SW480 (cell line): ENCODE data around the gene ASMTL.

Source experiments
- DNase-seq: peaks from one replicate; pipeline ENCODE4 v3.0.0-alpha.2; 2016; ENCODE audit warnings: low spot score

ASMTL gene

GRCh38 chrX:1403228-1403627 is 49.5 kb downstream of the ASMTL start:
- no peak for DNase-seq

DNA sequence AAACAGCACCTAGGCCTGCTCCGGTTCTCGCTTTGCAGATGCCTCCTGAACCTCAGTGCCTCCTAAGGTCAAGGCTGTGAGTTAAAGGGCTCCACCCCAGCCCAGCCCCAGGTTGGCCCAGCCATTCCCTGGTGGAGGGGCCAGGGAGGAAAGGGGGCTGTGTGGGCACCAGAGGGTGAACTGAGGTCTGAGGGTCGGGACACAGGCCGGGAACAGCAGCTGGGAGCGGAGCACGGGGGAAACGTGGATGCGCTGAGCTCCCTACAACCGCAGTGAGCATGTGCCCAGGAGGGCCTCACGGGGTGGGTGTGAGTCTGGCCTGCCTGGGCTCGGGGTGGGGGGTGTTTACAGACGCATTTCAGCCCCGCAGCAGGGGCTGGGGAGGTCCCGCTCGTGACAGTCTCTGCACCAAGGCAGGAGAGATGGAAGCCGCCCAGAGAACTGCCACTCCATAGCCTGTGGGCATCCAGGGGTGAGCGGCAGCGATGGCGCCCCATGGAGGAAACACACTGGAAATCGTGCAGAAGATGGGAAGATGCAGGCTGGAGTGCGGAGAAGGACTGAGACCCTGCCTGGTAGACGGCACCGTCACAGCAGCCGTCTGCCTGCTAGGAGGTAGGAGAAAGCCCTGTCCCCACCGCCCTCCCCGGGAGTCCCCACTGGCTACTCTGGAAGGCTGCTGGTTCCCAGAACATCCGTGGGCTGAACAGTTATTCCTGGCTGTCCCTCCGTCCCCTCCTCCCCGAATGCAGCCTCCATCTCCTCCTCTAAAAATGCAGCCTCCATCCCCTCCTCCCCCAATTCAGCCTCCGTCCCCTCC is 50.9 kb downstream of the ASMTL start:
- DNase-seq = no peak

DNA sequence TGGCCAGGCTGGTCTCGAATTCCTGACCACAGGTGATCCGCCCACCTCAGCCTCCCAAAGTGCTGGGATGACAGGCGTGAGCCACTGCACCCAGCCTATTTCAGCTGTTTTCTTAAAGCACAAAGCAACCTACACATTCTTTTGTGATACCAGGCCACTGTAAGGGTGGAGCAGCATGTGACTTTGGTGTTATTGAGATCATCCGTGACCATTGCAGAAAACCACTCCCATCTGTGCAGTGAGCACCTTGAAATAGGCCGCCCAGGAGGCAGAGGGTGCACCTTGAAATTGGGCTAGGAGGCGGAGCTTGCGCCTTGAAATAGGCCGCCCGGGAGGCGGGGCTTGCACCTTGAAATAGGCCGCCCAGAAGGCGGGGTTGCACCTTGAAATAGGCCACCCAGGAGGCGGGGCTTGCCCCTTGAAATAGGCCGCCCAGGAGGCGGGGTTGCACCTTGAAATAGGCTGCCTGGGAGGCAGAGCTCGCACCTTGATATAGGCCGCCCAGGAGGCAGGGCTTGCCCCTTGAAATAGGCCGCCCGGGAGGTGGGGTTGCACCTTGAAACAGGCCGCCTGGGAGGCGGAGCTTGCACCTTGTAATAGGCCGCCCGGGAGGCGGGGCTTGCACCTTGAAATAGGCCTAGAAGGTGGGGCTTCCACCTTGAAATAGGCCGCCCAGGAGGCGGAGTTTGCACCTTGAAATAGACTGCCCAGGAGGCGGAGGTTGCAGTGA is 51.8 kb downstream of the ASMTL start:
- no peak for DNase-seq

DNA sequence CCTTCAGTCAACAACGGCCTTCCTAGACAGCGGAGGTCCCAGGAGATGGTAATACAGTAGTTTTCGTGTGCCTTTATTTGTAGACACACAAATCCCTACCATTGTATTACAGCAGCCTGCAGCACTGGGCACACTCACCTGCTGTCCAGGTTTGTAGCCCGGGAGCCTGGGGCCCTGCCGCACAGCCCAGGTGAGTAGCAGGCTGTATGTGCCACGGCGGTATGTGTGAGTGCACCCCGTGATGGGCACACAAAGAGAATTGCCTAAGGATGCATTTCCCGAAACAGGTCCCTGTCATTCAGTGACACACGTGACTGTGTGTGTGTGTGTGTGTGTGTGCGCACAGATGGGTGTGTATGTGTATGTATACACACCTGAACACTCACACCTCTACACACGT is 52.7 kb downstream of the ASMTL start:
- no peak for DNase-seq

DNA sequence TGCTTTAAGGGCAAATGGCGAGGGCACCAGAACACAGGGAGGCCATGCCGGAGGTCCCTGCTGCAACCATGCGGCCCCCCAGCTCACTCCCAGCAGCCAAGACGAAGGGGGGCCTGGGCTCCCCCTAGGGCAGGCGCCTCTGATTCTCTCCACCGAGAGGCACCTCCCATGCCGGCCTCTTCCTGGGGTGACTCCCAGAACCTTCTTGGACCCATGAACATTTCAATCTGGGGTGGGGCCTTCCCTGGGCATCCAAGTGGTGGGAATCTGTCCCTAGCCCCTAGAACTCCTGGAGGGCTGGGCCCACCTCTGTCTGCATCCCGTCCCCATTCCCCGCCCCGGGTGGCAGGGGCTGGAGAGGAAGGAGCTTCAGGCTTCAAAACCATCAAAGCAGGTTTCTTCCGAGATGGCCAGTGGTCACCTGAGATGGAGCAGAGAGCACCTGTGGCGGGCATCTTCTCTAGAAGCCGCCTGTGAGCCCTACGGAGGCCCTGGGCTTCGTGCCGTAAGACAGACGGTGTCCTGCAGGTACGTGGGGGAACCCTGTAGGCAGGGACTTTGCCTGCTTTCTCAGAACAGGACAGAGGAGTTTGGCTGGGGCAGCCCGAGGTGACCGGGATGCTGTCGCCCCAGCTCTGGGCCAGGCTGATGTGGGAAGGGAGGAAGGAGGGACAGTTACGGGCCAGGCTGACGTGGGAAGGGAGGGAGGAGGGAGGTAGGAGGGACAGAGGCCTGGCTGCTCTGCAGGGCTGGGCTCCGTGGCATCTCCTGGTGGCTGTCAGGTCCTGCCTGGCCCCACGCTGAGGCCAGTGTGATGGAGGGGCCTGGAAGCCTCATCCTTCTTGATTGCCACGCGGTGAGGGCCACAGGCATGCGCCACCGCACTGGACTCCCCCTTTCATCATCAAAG is 54.0 kb downstream of the ASMTL start:
- DNase-seq = no peak

DNA sequence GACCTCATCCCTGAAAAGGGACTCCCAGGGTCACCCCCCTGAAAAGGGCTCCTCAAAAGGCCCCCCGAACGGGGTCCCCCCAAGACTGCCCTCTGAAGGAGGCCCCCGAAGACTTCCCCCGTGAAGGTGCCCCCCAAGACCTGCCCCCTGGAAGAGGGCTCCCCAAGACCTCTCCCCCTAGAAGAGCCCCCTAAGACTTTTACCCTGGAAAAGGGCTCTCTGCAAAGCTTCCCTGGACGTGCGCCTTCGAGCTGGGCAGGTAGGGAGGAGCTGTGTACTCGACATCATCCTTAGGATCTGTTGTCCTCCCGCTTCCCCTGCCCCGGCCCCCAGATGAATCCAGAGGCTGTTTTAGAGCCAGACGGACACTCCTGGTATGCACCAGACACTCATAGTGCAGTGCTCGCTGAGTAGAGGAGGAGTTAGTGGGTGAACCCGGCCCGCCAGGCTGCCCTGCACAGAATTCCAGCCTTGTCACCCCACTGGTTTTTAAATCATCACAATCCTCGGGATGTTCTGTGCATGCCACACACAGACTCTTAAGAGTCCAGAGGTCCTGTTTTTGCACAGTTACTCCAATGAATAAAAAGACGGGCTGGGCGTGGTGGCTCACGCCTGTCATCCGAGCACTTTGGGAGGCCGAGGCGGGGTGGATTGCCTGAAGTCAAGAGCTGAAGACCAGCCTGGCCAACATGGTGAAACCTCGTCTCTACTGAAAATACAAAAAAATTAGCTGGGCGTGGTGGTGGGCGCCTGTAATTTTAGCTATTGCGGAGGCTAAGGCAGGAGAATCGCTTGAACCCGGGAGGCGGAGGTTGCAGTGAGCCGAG is 55.1 kb downstream of the ASMTL start:
- no peak for DNase-seq

GRCh38 chrX:1397001-1397400 is 55.7 kb downstream of the ASMTL start:
- DNase-seq = no peak

DNA sequence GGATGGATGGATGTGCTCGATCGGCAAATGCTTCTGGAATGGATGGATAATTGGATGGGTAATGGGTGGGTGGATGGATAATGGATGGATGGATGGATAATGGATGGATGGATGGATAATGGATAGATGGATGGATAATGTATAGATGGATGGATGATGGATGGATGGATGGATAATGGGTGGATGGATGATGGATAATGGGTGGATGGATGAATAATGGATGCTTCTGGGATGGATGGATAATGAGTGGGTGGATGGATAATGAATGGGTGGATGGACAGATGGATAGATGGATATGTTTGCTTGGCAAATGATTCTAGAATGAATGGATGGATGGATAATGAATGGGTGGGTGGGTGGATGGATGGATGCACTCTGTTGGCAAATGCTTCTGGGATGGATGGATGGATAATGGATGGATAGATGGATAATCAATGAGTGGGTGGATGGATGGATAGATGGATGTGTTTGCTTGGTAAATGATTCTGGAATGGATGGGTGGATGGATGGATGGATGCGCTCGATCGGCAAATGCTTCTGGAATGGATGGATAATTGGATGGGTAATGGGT is 57.0 kb downstream of the ASMTL start:
- no peak for DNase-seq

DNA sequence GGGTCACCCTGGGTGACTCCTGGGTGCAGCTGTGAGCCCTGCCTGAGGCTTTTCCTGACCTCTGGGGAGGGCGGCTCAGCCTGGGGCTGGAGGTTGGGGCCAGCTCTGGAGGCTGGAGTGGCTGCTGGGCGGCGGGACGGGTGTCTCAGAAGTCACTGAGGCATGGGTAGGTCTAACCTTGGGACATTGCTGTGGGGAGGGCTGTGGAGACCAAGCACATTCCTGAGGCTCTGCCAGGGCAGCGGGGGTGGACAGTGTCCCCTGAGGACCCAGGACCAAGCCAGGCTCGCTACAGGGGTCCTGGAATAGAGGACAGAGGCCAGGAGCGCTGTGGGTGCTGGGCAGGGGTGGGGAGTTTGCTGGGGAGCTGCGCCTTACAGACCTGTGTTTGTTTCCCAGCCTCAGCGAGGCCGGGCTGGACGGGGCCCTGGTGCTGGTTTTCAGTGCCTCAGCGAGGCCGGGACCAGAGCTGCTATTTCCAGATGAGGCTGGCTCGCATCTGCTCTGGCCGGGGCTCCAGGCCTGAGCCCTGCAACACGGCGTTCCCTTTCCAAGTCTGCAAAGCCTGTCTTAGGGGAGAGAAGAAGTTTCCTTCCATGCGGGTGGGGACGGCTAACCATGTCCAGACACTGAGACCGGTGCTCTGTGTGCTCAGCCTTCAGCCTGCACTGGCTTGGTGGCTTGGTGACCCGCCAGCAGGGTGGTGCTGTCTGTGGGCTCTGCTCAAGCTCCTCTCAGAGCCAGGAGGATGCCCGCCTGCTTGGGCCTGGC is 57.8 kb downstream of the ASMTL start:
- no peak for DNase-seq

- DNase-seq = no peak
Measured at GRCh38 chrX:1393871-1394615, 58.7 kb downstream of the ASMTL start.

GRCh38 chrX:1392376-1393068 is 60.2 kb downstream of the ASMTL start:
- DNase-seq = peak; percentile 53

- peak; percentile 92 for DNase-seq
Measured at GRCh38 chrX:1391707-1392375, 60.9 kb downstream of the ASMTL start, which contains the start of gene SLC25A6. TSS of gene SLC25A6 (minus strand) at chrX:1392113. CDS start at chrX:1392009, 104 bp downstream.

- no peak for DNase-seq
Measured at GRCh38 chrX:1391370-1391706, 61.4 kb downstream of the ASMTL start.

DNA sequence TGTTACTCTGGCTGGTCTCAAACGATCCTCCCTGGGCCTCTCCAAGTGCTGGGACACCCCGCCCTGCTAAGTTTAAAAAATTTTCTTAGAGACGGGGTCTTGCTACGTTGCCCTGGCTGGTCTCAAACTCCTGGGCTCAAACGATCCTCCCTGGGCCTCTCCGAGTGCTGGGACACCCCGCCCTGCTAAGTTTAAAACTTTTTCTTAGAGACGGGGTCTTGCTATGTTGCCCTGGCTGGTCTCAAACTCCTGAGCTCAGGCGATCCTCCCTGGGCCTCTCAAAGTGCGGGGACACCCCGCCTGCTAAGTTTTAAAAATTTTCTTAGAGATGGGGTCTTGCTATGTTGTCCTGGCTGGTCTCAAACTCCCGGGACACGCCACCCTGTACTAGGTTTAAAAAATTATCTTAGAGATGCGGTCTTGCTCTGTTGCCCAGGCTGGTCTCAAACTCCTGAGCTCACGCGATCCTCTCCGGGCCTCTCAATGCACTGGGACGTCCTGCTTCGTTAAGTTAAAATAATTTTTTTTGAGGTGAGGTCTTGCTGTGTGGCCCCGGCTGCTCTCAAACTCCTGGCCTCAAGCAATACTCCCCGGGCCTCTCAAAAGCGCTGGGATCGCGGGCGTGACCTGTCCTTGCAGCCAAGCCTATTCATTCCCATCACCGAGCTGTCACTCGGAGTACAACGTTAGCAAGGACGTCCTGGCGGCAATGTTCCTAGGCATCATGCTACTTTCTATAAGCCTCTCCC is 61.9 kb downstream of the ASMTL start:
- DNase-seq = no peak

GRCh38 chrX:1389993-1390285 is 62.8 kb downstream of the ASMTL start:
- DNase-seq = no peak

GRCh38 chrX:1389181-1389992 is 63.3 kb downstream of the ASMTL start:
- DNase-seq = no peak

DNA sequence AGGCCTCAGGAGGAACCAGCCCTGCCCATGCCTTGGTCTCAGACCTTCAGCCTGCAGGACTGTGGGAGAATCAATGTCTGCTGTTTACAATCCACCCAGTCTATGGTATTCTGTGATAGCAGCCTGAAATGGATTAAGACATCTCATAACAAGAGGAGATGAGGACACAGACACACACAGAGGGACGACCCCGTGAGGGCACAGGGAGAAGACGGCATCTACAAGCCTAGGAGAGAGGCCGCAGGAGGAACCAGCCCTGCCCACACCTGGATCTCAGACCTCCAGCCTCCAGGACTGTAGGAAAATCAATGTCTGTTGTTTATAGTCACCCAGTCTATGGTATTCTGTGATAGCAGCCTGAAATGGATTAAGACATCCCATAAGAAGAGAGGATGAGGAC is 64.1 kb downstream of the ASMTL start:
- no peak for DNase-seq
